Measurements from ENCODE around the gene TAAR2.
"Not testable (repeated sequence)": the region's sequence is repeated elsewhere in the genome, so short reads cannot be mapped to it uniquely, and the experiment has no call there.

Gene TAAR2

DNA sequence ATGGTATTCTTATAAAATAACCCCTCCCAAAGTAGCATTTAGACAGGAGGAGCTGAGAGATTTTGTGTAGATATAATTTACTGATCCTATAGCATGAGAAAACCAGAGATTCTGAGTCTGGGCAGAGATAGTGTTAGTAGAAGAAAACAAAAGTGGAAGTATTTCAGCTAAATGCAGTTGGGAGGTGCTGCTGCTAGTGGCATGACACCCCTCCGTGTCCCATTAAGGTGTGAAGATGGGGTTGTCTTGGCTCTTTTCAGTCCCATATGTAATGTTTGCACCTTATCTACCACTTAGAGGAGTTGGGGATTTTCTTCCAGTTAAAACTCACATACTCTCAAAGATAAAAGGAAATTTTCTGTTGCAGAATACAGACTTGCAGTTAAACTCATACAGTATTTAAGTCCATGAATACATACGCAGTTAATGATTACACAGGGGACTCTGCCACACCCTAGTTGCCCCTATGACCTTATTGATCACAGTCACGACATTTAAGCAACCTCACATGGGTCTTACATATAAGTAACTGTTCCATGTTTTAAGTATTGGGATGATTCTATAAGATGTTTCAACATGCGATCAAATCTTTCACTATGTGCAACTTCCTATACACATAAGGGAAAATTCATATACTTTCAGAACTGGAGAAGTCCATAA is 11.5 kb downstream of the TAAR2 start:
- TF ChIP-seq, protein P1, sequence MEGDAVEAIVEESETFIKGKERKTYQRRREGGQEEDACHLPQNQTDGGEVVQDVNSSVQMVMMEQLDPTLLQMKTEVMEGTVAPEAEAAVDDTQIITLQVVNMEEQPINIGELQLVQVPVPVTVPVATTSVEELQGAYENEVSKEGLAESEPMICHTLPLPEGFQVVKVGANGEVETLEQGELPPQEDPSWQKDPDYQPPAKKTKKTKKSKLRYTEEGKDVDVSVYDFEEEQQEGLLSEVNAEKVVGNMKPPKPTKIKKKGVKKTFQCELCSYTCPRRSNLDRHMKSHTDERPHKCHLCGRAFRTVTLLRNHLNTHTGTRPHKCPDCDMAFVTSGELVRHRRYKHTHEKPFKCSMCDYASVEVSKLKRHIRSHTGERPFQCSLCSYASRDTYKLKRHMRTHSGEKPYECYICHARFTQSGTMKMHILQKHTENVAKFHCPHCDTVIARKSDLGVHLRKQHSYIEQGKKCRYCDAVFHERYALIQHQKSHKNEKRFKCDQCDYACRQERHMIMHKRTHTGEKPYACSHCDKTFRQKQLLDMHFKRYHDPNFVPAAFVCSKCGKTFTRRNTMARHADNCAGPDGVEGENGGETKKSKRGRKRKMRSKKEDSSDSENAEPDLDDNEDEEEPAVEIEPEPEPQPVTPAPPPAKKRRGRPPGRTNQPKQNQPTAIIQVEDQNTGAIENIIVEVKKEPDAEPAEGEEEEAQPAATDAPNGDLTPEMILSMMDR (IDR thresholded peaks at IDR 0.05): no peak
- Histone ChIP-seq H3K4me3 (no peak overlapping the region), H3K27ac (no peak overlapping the region)
- no peak for DNase-seq (ENCODE audit: low spot score)

DNA sequence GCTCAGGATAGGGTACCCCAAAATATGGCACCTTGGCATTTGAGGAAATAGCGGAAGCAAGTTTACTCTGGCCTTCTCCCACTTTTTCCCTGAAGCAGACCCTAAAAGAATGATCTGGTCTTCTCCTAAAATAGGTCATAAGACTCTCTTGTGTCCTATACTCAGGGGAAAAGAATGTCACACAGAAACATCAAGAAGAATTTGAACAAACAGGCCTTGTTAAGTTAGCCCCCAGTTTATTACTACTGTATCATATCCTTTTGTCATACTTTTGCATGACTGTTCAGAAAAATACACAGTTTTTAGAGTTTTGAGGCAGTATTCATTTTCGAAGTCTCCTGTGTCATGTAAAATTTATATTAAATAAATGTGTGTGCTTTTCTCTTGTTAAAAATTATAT is 12.5 kb downstream of the TAAR2 start:
- DNase-seq (ENCODE audit: low spot score): no peak
- TF ChIP-seq, protein P1 (IDR thresholded peaks at IDR 0.05): no peak
- H3K4me3 ChIP-seq: no peak overlapping the region
- no peak overlapping the region for H3K27ac ChIP-seq

DNA sequence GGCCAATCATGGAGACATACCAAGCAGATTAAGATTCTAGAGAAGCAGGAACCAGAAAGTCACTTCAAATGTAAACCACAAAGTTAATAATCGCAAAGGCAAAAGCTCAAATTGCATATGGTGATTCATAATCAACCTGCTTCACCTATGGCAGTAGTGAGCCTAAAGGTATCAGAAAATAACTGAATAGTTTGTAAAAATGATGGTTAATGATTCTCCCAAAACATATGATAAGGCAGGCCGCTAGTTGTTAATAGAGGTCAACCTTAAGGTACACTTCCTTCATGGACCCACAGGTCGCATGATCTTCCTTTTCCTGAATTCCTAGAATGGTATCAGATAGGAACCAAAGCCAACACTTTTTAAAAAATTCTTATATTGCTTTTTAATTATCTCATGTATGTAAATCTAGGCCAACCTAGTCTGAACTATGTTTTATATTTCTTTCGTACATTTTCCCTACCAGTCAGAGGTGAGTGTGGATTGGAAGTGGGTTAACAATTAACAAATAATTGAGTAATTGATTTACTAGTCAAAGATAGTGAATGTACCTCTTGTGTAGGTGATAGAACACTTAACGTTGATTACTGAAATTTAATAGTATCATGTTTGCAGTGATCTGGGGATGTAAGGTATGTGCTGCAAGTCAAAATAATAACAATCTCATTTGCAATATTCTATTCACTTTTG is 16.4 kb downstream of the TAAR2 start:
- TF ChIP-seq, protein P1 (IDR thresholded peaks at IDR 0.05): no peak
- DNase-seq (ENCODE audit: low spot score): no peak
- no peak overlapping the region for H3K27ac ChIP-seq
- H3K4me3 ChIP-seq: no peak overlapping the region

DNA sequence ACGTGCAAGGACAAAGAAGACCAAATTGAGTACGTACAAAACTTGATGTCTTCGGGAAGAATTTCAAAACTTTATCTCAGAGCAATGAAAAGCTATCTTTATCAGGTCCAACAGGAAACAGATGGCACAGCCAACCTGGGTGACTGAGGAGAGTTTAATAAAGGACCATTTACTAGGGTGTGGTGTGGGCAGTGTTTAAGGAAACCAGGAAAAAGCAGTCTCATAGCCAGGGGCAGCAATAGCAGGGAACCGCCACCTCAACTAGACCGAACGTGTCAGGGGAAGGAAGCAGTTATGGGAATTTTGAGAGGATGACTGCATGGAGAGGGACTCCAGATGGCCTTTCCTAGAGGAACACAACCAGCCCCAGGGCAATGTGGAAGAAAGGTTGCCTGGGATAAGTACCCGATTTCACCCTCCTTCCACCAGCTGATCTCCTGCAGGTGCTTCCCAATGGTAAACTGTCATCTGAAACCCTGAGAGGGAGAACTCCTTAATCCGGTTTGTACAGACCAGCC is 19.4 kb downstream of the TAAR2 start:
- no peak for DNase-seq (ENCODE audit: low spot score)

DNA sequence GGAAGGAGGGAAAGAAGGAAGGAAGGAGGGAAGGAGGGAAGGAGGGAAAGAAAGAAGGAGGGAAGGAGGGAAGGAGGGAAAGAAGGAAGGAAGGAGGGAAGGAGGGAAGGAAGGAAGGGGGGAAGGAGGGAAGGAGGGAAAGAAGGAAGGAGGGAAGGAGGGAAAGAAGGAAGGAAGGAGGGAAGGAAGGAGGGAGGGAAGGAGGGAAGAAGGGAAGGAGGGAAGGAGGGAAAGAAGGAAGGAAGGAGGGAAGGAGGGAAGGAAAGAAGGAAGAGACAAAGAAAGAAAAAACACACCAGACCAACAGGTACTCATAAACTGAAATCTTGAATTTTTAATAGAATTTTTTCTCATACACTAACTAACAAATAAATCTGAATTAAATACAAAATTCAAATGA is 23.2 kb downstream of the TAAR2 start:
- not testable (repeated sequence) for DNase-seq (ENCODE audit: low spot score); H3K27ac ChIP-seq; H3K4me3 ChIP-seq

More for the DNA sequence above, 19.4 kb downstream of the TAAR2 start:
- H3K27ac ChIP-seq: no peak overlapping the region
- TF ChIP-seq, protein P1 (IDR thresholded peaks at IDR 0.05): no peak
- H3K4me3 ChIP-seq: no peak overlapping the region

DNA sequence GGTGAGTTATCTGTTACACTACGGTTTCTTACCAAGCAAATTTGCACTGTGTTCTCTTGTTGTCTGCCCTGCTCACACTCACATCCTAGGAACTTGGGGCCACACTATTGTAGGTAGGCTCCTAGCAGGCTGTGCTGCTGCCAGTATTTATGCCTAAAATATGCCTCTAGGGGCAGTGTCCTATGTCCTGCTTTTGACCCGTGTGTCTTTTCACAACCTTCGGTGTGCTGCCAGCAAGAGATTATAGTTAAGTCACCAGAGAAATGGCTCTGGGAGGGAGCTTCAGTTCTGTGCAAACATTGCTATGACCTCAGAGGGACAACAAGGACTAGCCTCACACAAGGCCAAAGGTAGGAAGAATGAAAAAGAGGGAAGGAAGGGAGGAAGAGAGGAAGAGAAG is 25.6 kb downstream of the TAAR2 start:
- DNase-seq (ENCODE audit: low spot score): no peak
- TF ChIP-seq, protein P1 (IDR thresholded peaks at IDR 0.05): no peak
- H3K4me3 ChIP-seq: no peak overlapping the region
- no peak overlapping the region for H3K27ac ChIP-seq

DNA sequence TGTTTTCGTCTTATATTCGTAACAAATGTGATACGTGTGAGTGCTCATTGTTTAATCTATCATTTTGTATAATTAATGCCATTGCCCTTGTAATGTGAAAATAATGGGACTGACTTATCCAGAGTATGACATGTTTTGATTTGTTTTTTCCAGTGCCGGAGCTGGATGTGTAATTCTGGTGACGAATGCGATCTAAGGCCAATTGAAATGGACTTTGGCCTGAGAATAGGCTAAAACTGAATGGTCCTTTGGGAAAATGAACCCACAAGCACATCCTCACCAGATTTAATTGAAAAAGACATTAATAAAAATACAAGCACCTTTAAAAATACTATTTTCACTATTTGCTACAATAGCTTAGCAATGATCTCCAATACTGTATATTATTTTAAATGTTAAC is 27.9 kb downstream of the TAAR2 start:
- Histone ChIP-seq H3K4me3 (no peak overlapping the region), H3K27ac (no peak overlapping the region)
- TF ChIP-seq, protein P1 (IDR thresholded peaks at IDR 0.05): no peak
- DNase-seq (ENCODE audit: low spot score): no peak
